ENCODE results near the gene PLGRKT.
"Not testable (repeated sequence)": the region's sequence is repeated elsewhere in the genome, so short reads cannot be mapped to it uniquely, and the experiment has no call there.

PLGRKT gene, protein sequence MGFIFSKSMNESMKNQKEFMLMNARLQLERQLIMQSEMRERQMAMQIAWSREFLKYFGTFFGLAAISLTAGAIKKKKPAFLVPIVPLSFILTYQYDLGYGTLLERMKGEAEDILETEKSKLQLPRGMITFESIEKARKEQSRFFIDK

DNA sequence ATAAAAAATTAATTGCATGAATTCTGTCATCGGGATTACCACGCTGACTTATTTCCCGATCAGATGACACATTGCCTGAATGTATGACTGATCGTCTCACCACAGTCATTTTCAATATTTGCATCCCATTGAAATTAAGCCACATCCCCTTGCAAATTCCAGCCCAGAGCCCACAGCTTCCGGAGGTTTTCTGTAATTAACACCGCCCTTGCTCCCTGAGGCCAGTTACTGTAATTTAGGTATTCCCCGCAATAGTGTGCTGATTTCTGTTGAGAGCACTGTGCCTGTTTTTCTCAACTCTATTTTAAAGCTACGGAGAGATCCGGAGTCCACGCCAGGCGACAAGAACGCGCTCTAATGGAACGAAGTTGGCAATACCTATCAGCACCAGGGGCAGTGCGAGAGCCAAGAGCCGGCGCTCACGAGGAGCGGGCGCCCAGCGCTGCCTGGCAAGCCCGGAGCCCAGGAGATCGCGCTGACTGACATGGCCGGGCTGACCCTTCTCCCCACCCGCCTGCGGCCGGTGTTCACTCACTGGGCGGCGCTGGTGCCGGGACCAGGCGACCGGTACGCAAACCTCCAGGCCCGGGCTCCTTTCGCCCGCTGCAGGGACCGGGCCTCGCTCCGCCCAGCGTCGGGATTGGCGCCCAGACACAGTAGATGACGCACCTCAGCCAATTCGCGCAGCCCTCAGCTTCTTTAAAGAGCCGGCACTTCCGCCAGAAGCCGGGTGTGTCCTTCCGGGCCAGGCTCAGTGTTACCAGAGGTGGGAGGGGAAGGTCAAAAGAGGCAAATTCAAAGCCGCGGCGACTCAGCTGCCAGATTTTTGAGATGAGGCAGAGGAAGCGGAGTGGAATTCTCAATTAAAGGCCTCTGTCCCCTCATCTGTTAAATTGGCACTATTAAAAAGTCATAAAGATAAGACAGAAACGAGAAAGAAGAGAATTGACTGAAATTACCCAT lies at the start of gene PLGRKT:
TSS of gene PLGRKT (minus strand) at position 672 of the 963 bp plus-strand sequence. CDS start 5,948 bp downstream, outside the sequence.
- DNase-seq = peak; percentile 27

DNA sequence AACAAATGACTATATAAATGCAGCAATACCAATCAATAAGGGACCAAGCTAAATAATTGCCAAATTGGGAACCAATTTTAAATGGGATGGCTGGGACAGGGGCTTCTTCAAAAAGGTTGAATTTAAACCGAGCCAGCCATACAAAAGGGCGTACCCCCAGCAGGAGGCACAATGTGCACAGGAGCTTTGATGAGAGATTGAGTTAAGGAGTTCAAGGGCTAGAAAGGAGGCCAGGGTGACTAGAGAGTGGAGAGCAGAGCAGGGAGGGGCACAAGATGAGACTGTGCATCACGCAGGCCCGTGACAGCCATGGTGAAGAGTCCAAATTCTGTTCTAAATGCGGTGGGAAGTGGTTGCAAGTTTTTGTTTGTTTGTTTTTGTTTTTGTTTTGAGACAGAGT lies 49.3 kb upstream of the PLGRKT start:
- DNase-seq = no peak

DNA sequence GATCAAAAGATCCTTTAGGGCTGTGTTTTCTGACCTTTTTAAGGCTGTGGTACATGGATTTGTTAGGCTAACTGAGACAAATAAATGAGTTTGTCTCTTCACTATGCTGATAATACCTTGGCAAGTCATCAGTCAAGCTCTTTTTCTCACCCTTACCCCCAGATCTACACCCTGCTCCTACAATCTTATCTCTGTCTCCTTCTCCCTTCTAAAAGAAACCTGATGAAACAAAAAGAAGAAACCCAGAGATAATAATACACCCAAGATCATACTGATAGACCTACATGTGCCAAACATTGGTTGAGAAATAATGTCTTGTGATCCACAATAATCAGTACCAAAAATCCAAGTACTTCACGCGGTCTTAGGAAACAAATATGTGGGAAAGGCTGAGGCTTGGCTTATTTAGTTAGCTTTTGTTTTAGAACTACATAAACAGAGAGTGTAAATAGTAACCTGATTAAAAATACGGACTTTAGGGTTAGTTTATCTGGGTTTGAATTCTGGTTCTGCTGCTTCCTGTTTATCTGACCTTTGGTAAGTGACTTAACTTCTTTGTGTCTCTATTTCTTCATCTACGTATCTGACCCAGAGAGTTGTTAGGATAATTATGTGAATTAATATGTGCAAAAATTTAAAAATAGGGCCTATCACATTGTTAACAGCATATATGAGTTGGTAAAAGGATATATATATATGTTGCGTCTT lies 47.8 kb upstream of the PLGRKT start:
- DNase-seq = no peak

DNA sequence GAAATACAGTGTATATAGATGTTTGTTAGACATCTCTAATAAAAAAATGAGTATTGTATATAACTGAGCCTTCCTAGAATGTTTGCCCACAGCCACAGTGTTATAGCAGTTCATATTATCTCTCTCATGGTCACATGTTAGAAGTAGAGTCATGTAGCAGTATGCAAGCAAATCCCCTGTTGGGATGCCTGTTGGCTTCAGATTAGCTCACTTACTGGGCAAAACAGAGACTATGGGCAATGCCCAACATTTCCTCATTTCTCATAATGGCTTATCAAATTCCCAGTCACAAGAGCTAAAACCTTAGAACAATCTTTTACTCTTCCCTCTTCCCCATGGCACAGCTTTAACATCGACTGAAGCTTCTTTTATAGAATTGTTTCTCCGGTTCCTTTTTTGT lies 45.6 kb upstream of the PLGRKT start:
- no peak for DNase-seq

DNA sequence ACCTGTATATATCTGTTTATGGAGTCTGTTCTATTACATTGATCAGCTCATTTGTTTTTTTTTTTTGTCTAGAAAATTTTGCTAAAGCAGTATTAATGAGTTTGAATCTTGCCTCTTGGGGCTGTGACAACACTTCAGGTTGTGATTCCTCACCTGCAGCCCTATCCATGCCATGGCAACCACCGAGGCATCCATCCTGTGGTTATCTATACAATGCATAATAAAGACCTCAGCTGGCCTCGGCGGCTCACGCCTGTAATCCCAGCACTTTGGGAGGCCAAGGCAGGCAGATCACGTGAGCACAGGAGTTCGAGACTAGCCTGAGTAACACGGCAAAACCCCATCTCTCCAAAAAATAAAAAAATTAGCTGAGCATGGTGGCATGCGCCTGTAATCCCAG lies 44.5 kb upstream of the PLGRKT start:
- no peak for DNase-seq

DNA sequence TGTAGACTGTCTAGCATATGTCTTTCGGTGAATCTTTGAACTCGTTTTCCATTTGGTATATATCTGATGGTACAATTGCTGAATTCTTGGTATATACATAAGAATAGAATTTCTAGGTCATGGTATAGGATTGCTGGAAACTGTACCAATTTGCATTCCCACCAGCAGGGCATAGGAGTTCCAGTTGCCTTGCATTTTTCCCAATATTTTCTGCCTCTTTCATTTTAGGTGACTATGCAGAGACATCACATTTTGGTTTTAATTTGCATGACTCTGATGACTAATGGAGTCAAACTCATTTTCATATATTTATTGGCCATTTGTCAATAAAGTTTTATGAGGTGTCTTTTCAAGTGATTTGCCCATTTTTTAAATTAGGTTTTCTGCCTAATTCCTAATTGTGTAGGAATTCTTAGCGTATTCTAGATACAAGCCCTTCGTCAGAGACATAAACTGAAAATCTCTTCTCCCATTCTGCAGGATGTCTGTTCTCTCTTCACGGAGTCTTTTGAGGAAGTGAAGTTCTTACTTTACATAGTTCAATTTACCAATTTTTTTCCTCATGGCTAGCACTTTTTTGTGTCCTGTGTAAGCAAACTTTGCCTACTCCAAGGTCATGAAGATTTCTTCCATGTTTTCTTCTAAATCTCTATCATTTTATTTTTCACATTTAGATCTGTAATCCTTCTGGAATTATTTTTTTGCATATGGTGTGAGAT lies 43.8 kb upstream of the PLGRKT start:
- DNase-seq = no peak

DNA sequence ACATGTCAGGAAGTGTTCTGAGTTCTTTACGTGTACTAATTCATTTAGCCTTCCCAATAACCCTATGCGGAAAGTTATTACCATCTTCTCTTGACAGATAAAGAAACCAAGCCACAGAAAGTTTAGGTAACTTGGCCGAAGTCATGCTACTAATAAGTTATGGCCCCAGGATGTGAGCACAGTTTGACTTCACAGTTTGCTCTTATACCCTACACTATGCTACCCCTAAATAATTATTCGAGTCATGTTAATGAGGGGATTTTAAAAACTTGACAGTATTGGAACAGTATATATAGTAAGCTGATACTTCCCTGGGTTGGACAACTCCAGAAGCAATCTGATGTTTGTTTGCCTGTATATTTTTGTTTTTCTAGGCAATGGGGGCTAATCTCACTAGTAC lies 43.2 kb upstream of the PLGRKT start:
- no peak for DNase-seq

DNA sequence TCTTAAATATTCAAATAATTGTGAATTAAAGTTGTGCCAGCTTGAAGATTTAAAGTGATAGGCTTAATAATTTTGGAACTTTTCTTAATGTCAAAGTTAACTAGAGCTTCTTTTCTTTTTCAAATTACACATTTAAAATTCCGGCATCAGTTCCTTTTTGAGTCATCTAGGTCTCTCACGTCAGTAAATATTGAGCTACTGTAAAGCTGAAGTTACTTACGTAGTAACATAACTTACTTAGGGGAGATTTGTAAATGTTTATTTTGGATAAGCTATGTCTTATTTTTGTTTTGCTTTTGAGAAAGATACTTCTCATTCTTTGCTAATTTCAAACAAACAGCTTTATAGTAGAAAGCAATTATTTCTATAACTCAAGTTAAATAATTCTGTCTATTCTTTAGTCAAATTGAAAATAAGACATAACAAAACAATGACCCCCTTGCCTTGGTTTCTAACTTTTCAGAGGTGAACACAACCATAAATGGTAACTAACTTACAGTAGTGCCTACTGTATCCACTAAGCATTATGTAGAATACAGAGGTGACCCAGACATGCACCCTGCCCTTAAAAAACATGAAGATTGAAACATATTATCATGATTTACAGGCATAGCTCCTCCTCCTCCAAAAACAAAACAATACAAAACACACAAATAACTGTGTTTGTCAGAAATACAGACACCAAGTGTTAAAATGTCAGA lies 42.4 kb upstream of the PLGRKT start:
- no peak for DNase-seq

DNA sequence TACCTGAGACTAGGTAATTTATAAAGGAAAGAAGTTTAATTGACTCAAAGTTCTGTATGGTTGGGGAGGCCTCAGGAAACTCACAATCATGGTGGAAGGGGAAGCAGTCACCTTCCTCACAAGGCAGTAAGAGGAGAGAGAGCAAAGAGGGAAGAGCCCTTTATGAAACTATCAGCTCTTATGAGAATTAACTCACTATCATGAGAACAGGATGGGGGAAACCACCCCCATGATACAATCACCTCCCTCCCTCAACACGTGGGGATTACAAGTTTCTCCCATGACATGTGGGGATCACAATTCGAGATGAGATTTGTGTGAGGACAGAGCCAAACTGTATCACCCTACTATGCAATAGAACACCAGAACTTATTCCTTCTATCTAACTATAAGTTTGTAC lies 40.5 kb upstream of the PLGRKT start:
- no peak for DNase-seq

DNA sequence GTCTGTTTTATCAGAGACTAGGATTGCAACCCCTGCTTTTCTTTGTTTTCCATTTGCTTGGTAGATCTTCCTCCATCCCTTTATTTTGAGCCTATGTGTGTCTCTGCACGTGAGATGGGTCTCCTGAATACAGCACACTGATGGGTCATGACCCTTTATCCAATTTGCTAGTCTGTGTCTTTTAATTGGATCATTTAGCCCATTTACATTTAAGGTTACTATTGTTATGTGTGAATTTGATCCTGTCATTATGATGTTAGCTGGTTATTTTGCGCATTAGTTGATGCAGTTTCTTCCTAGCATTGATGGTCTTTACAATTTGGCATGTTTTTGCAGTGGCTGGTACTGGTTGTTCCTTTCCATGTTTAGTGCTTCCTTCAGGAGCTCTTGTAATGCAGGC lies 37.9 kb upstream of the PLGRKT start:
- DNase-seq = not testable (repeated sequence)

DNA sequence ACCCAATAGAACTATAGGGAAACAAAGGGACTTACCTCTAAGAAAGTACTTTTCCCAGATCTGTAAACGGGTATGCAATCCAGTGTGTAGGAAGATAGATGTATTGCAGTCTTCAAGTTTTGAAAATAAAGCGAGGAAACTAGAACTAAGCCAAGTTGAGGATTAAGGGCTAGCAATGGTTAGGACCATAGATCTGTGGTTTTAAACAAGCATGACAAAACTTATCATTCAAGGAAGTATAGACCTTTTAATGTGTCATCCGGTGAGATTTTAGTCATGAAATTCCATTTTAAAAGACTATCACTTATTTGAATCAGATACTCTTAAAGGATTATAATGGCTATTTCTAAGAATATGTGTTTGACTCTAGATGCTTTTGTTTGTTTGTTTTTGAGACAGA lies 33.1 kb upstream of the PLGRKT start:
- DNase-seq = no peak

DNA sequence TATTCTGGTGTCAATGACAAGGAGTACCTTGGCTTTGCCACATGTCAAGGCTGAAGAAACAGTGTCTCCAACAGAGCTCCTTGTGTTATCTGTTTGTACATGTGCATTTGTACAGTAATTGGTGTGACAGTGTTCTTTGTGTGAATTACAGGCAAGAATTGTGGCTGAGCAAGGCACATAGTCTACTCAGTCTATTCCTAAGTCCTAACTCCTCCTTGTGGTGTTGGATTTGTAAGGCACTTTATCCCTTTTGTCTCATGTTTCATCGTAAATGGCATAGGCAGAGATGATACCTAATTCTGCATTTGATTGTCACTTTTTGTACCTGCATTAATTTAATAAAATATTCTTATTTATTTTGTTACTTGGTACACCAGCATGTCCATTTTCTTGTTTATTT lies 32.4 kb upstream of the PLGRKT start:
- DNase-seq = no peak

DNA sequence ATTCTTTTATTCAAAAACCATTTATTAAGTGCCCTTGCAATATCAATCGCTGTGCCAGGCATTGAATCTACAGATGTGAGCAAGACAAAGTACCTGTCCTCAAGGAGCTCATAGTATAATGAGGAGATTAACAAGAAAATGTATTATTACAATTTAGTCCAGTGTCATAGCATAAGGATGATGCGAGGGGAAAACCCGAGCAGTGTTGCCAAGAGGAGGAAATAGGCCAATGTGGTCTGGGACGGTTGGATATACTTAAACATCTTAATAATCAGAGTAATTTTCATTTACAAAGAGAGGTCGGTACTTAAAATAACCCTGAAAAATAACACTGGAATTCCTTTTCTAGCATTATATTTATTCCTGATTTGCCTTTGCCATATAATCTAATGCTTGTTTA lies 31.1 kb upstream of the PLGRKT start:
- no peak for DNase-seq

DNA sequence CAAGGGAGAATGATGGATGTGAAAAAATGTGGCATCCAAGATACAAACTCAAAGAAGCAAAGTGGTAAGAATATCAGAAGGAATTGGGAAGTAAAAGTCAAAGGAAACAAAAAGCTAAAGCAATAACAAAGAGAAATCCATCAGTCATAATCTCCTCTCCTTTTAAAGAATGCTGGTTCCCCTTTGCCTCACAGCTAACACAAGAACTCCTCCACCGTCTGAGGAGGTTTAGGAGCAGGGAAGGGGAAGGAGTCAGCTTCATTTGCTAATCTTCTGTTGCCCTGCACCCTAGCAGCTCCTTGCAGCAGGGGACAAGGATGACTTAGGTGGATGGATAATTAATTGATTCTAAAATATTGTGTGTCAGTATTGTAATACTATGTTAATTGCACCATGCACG lies 29.0 kb upstream of the PLGRKT start:
- DNase-seq = no peak

DNA sequence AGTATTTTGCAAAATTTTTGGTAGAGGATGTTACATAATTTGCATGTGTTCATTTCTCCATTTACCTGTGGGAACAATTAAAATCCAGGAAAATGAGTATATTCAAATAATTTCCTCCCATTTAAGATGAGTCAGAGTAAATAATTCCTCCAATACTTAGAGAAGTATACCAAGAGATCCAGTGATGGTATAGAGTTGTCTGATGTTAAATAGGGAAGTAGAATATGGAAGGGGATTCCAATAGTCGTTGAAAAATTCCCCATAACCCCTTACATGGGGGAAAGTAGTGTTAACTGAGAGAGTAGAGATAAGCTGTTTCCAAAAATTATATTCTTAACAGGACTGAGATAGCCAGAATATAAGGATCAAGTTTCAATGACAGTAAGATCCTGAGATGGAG lies 28.3 kb upstream of the PLGRKT start:
- DNase-seq = no peak

DNA sequence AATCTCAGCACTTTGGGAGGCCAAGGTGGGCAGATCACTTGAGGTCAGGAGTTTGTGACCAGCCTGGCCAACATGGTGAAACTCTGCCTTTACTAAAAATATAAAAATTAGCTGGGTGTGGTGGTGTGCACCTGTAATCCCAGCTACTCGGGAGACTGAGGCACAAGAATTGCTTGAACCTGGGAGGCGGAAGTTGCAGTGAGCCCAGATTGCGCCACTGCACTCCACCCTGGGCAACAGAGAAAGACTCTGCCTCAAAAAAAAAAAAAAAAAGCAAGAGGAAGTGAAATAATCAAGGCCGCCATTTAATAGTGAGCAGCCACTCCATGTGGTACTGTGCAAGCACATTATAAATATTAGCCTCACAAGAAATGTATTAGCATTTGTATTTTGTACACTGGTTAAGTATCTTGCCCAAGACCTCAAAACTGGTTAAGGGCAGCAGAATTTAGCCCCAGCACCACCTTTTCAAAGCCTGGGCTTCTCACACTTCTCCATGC lies 27.2 kb upstream of the PLGRKT start:
- DNase-seq = not testable (repeated sequence)

DNA sequence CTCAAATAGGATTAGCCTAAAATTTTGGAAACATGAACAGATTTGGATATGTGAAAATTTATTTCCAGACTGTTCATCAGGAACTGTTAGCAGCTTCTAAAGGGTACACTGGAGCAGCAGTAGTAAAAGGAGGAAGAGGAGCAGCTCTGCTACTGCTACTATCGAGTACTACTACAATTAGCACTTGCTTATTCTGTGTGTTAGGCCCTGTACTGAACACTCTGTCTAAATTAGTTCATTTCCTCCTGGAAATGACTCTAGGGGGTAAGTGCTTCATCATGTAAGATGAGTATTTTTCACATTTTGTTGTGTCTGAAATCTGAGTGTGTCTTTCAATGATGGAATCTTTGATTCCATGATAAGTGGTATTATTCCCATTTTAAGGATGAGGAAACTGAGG lies 22.4 kb upstream of the PLGRKT start:
- no peak for DNase-seq

DNA sequence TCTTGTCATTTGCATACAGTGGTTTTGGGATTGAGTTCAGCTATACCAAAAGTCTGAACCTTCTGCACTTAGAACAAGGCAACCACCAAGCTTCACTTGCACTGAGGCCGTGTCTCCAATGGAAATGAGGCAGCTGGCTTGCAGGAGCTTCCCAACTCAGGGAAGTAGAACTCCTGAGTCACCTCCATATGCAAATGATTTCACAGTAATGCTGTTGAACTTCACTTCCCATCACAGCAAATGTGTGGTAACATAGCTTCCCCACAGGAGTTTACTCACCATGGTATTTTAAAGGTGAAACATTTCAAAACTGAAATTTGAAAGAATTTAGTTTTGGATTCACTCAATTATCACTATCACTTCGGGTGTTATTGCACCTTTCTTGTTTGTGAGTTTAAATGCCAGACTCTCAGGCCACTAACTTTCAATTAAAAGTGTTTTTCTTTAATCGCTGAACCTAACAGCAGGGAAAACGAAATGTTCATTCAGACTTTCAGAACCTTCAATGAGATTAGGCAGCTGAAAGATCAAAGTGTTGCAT lies 21.6 kb upstream of the PLGRKT start:
- no peak for DNase-seq

DNA sequence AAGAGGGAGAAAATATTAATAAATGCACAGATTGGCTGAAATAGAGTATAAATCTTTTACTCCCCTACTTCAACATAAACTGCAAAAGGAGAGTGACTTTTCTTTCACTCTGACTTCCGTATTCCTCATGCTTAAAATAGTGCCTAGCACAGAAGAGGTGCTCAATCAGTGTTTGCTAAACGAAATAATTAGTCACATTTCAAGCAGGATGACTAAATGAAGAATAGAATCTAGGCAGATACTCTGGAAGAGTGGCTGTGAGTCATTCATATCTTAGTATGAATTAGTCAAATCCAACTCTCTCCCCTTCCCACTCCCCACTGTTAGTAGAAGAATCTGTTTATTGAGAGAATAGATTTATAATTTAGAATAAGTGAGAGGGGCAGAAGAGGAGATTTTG lies 17.5 kb upstream of the PLGRKT start:
- no peak for DNase-seq

DNA sequence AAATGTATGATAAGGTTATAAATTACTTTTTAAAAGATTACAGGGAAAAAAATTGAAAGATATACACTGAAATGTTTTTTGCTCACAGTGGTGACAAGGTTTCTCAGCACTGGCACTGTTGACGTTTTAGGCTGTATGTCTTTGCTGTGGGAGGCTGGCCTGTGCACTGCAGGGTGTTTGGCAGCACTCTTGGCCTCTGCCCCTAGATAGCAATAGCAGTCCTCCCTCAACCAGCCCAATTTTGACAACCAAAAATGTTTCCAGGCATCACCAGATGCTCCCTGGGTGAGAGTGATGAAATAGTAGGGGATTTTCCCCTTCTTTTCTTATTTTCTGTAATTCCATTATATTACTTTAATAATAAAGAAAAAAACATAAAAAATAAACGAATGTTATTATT lies 15.9 kb upstream of the PLGRKT start:
- DNase-seq = no peak

DNA sequence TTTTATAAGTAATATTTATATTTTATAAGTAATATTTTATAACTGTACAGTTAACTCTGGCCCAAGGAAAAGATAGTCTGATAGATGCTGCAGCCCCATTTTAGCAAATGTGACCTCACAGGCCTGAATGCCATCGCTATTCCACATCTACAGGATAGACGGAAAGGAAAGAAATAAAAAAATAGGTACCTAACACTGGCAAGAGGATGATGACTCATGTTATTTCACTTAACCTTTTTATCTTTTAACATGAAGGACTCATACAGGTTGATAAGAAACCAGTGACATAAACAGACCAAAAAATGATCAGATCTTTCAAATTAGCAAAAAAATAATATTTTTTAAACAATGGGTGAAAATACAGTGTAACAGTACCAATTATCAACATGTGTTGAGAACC lies 15.3 kb upstream of the PLGRKT start:
- DNase-seq = no peak

DNA sequence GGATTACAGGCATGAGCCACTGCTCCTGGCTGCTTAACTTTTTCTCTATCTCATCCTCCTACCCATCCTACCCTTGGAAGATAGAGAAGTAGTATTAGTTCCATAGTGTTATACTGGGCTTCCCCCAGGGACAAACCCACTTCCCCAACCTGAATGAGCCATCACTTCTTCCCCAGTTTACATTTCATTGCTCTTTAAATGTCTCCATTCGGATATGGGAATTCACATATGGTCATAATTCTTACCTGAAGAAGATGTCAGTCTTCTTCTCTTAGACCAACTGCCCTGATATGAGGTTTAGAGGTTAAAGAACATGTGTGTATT lies 14.5 kb upstream of the PLGRKT start:
- no peak for DNase-seq
